ENCODE data around the gene HTRA1.

The HTRA1 gene

GRCh38 chr10:122455376-122456079 is 5.8 kb upstream of the HTRA1 start:
- DNase-seq: no peak

- no peak for DNase-seq
Observed at GRCh38 chr10:122457934-122458333, 3.4 kb upstream of the HTRA1 start.

GRCh38 chr10:122458693-122459092 is 2.7 kb upstream of the HTRA1 start:
- no peak for DNase-seq

GRCh38 chr10:122459561-122460273 is 1.6 kb upstream of the HTRA1 start:
- peak; percentile 69 for DNase-seq

- no peak for DNase-seq
Observed at GRCh38 chr10:122460891-122461293, 461 bp upstream of the HTRA1 start.

- DNase-seq: no peak
Observed at GRCh38 chr10:122461729-122462532, 578 bp downstream of the HTRA1 start.

GRCh38 chr10:122462533-122463465 is 1.4 kb downstream of the HTRA1 start:
- peak; percentile 33 for DNase-seq

- no peak for DNase-seq
Observed at GRCh38 chr10:122463466-122464249, 2.3 kb downstream of the HTRA1 start.

- DNase-seq: no peak
Observed at GRCh38 chr10:122464250-122464510, 2.8 kb downstream of the HTRA1 start.

GRCh38 chr10:122464586-122464985 is 3.2 kb downstream of the HTRA1 start:
- DNase-seq: no peak

GRCh38 chr10:122465401-122466040 is 4.2 kb downstream of the HTRA1 start:
- DNase-seq: no peak

GRCh38 chr10:122466951-122467381 is 5.6 kb downstream of the HTRA1 start:
- no peak for DNase-seq

- no peak for DNase-seq
Observed at GRCh38 chr10:122467701-122468100, 6.3 kb downstream of the HTRA1 start.

GRCh38 chr10:122468307-122468925 is 7.1 kb downstream of the HTRA1 start:
- DNase-seq: no peak

GRCh38 chr10:122468926-122469781 is 7.8 kb downstream of the HTRA1 start:
- DNase-seq: peak; percentile 98

GRCh38 chr10:122469848-122470247 is 8.5 kb downstream of the HTRA1 start:
- DNase-seq: no peak

- DNase-seq: peak; percentile 46
Observed at GRCh38 chr10:122471531-122472177, 10.3 kb downstream of the HTRA1 start.

- no peak for DNase-seq
Observed at GRCh38 chr10:122473116-122473515, 11.8 kb downstream of the HTRA1 start.

- DNase-seq: no peak
Observed at GRCh38 chr10:122474131-122474818, 12.9 kb downstream of the HTRA1 start.

Measured in fibroblast of skin of right quadriceps (primary cell).